G401.6 (cell line): ENCODE results near the gene PHKA1.
A peak's percentile ranks its signal among the peaks of the same experiment; 100 is the strongest.
"Not testable (repeated sequence)": the region's sequence is repeated elsewhere in the genome, so short reads cannot be mapped to it uniquely, and the experiment has no call there.

Source experiments
- FAIRE-seq: peaks from 2 replicates; lab custom pipeline; 2012; peaks lifted over from hg19 to GRCh38; lab: Jason Lieb, UNC

Gene PHKA1

DNA sequence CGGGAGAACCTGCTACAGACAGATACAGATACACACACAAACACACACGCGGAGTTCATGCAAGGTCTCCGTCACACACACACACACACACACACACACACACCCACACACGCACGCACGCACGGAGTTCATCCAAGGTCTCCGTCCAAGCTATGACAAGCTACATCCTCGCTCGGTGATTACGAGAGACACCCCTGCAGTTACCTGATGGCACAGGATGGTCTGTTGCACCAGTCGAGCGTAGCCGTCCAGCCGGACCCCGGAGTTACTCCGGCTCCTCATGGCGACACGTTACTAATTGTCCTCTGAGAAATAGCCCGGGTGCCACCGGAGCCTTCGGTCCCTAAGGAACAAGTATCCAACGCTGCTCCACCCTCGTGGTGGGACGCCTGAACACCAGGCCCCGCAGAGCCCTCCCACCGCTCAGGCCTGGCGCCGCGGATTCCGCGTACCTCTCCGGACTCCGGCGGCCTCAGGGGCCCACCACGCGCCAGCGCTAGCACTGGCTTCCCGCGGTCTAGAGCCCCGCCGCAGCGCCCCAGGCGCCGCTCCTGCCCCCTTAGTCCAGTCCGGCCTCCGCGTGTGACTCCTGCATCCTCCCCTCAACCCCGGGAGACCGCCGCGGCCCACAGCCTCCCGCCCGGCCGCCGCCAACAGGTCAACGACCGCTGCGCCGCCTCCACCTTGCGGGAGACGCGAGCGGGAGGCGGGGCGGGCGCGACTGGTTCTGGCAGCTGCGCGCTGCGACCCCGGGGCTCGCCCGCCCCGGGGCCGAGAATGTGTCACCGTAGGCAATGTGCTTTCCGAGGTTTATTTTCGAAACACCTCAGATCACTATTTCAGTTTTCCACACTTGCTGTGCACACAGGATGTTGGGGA lies at the start of gene PHKA1:
Gene PHKA1 (minus strand): TSS at position 708 of the 879 bp plus-strand sequence. CDS start 426 bp downstream, at position 282.
- FAIRE-seq: not testable (repeated sequence)

DNA sequence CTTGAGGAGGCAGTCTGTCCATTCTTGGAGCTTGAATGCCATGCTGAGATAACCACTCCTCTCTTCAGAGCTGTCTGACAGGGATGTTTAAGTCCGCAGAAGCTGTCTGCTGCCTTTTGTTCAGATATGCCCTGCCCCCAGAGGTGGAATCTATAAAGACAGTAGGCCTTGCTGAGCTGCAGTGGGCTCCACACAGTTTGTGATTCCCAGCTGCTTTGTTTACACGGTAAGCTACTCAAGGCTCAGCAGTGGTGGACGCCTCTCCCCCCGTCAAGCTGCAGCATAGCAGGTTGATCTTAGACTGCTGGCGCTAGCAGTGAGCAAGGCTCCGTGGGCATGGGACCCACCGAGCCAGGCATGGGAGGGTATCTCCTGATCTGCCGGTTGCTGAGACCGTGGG lies 46.3 kb upstream of the PHKA1 start:
- FAIRE-seq: not testable (repeated sequence)

- not testable (repeated sequence) for FAIRE-seq
Measured at GRCh38 chrX:72748545-72748944, 34.4 kb upstream of the PHKA1 start.

- FAIRE-seq: peak; percentile 23
Measured at GRCh38 chrX:72745546-72745945, 31.4 kb upstream of the PHKA1 start.

DNA sequence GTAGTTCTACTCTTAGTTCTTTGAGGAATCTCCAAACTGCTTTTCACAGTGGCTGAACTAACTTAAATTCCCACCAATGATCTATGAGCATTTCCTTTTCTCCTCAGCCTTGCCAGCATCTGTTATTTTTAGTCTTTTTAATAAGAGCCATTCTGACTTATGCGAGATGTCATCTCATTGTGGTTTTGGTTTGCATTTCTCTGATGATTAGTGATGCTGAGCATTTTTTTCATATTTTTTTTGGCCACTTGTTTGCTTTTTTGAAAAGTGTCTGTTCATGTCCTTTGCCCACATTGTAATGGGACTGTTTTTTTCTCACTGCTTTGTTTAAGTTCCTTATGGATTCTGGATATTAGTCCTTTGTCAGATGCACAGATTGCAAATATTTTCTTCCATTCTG lies 21.5 kb upstream of the PHKA1 start:
- FAIRE-seq: no peak

- FAIRE-seq: not testable (repeated sequence)
Measured at GRCh38 chrX:72733636-72734035, 19.5 kb upstream of the PHKA1 start.

GRCh38 chrX:72727846-72728245 lies 13.7 kb upstream of the PHKA1 start:
- no peak for FAIRE-seq

- no peak for FAIRE-seq
Measured at GRCh38 chrX:72716766-72717165, 2.7 kb upstream of the PHKA1 start.

- no peak for FAIRE-seq
Measured at GRCh38 chrX:72715546-72715945, 1.4 kb upstream of the PHKA1 start.

DNA sequence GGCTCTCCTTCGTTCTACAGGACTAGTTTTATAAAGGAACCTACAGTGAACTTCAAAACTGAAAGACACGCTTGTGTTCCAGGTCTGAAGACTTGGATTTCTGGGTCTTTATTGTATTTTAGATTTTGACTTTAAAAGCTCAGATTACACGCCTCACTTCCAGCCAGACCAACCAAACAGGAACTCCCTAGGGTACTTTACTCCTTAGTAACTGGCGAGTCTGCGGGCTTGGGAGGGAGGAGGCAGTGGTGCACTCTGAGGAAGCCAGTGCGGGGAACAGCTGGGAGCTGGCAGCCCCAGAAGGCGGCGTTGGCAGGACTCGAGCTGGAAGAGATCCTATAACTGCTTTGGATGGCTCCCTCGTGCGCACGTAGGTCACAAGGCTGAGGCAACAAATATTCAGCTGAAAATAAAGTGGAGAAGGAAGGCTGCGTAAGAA lies 391 bp upstream of the PHKA1 start:
- no peak for FAIRE-seq

GRCh38 chrX:72713130-72713529 lies 976 bp downstream of the PHKA1 start:
- peak; percentile 13 for FAIRE-seq

- FAIRE-seq: no peak
Measured at GRCh38 chrX:72712094-72712755, 1.9 kb downstream of the PHKA1 start.

- no peak for FAIRE-seq
Measured at GRCh38 chrX:72705814-72706213, 8.3 kb downstream of the PHKA1 start.

DNA sequence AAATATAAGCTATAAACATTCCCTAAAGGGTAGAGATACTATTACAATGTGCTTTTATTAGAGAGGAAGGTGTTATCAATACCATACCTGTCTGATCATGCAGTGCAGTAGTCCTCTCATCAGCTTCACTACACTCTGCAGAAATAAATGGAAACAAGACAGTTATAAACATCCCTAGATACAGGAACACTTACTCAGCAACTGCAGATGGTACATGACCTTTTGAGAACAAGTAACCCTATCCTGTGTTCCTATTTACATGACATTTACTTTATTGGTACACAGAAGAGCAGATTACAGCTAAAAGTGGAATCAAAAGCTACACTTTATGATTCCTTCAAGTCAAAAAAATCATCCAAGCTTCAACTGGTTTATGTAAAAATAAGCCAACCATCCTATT lies 9.0 kb downstream of the PHKA1 start:
- no peak for FAIRE-seq

- FAIRE-seq: no peak
Measured at GRCh38 chrX:72694170-72694569, 19.9 kb downstream of the PHKA1 start.

DNA sequence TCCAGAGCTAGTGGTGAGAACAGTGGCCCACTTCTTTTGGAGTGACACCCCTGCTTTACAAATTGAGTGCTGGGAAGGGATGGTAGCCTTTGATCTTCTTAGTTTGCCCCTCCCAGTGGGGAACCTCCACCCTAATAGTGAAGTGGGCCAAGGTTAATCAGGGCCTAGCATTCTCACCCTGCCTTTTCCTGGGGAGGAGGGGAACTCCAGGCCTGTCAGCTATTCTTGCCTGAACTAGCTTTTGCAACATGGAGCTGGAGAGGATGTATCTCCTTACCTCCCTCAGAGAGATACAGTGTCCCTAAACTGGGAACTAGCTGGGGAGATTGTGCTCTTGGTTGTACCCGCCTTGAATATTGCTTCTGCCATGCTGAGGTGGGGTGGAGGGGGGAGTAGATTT lies 20.6 kb downstream of the PHKA1 start:
- FAIRE-seq: no peak

- no peak for FAIRE-seq
Measured at GRCh38 chrX:72687396-72687795, 26.7 kb downstream of the PHKA1 start.

DNA sequence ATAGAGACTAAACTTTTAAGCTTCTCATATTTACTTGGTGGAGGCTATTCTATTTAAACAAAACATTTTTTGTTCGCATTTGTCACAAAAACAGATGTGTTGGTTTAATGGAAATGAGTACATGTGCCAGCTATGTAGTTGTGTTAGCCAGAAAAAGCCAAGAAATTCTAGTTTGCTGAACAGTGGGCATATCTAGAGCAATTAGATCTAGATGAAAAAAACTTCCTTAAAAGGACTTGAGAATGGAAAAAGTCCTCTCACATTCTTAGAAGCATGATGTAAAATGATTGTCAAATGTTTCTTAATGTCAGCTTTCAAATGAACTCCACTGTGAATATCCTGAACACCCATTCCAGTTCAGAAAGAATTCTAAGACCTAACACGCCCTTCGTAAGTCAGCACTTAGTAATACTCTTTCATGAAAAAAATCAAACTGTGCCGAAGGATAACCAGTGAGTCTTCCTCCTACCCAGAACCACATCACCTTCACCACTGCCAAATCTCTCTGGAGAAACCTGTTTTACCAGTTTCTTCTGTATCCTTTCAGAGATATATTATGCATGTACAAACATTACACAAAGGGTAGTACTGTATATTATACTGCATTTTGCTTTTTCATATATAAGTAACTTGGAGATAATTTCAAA lies 28.2 kb downstream of the PHKA1 start:
- FAIRE-seq: no peak

DNA sequence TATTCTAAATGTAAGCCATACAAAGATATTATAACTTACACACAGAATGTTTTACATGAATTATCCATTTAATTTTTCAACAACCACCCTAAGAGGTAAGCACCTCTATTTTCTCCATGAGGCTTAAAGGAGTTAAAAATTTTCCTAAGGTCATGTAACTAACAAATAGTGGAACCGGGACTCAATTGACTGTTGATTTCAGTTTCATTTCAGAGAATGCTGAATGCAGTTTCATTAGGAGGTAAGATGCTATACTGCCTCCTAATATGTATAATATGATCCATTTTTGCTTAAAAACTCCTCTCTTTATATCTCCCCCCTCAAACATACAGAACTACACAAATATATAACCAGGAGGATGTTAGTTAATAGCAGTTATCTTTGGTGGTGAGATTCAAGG lies 29.1 kb downstream of the PHKA1 start:
- FAIRE-seq: no peak

DNA sequence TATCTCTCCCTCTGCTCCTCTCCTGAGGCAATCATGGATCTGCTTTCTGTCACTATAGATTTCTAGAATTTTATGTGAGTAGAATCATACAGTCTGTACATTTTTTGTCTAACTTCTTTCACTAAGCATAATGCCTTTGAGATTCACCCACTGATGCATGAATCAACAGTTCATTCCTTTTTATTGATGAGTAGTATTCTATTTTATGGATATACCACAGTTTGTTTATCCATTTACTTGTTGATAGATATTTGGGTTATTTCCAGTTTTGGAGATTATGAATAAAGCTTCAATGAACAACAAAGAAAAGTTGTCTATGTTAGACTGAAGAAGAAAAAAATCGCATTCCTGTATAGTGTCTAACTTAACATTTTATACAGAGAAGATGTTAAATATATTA lies 30.5 kb downstream of the PHKA1 start:
- FAIRE-seq: peak; percentile 30

GRCh38 chrX:72676465-72676864 lies 37.6 kb downstream of the PHKA1 start:
- FAIRE-seq: no peak

- FAIRE-seq: not testable (repeated sequence)
Measured at GRCh38 chrX:72673951-72674350, 40.2 kb downstream of the PHKA1 start.

GRCh38 chrX:72669508-72669907 lies 44.6 kb downstream of the PHKA1 start:
- not testable (repeated sequence) for FAIRE-seq
